Measurements from ENCODE around the gene CCL17. TPM values are rescaled to one million over a fixed set of nuclear protein-coding genes. Genes with fewer than 3 reads are reported as not detected.

CCL17 gene
- total RNA-seq, 1 donor from 2014 or later, result not detected

DNA sequence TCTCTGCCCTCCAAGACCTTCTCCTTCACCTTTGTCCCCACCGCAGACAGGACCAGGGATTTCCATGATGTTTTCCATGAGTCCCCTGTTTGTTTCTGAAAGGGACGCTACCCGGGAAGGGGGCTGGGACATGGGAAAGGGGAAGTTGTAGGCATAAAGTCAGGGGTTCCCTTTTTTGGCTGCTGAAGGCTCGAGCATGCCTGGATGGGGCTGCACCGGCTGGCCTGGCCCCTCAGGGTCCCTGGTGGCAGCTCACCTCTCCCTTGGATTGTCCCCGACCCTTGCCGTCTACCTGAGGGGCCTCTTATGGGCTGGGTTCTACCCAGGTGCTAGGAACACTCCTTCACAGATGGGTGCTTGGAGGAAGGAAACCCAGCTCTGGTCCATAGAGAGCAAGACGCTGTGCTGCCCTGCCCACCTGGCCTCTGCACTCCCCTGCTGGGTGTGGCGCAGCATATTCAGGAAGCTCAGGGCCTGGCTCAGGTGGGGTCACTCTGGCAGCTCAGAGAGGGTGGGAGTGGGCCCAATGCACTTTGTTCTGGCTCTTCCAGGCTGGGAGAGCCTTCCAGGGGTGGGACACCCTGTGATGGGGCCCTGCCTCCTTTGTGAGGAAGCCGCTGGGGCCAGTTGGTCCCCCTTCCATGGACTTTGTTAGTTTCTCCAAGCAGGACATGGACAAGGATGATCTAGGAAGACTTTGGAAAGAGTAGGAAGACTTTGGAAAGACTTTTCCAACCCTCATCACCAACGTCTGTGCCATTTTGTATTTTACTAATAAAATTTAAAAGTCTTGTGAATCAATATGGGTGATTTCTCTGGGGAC, 20.1 kb upstream of the CCL17 start:
- Mint-ChIP-seq H3K27ac (ENCODE audit: unreplicated experiment) (peak overlapping the region; percentile 52), H3K4me1 (ENCODE audit: low read depth) (peaks cover 52% of the 10 kb centered on the region), H3K36me3 (ENCODE audit: low read depth) (peaks cover 10% of the 10 kb centered on the region), H3K9me3 (ENCODE audit: low read depth) (no peaks in the 10 kb centered on the region), H3K27me3 (ENCODE audit: low read depth) (no peaks in the 10 kb centered on the region), H3K4me3 (ENCODE audit: unreplicated experiment) (no peak overlapping the region)
- DNase-seq (ENCODE audit: low spot score), result peak; percentile 49
- TF ChIP-seq, protein P1, sequence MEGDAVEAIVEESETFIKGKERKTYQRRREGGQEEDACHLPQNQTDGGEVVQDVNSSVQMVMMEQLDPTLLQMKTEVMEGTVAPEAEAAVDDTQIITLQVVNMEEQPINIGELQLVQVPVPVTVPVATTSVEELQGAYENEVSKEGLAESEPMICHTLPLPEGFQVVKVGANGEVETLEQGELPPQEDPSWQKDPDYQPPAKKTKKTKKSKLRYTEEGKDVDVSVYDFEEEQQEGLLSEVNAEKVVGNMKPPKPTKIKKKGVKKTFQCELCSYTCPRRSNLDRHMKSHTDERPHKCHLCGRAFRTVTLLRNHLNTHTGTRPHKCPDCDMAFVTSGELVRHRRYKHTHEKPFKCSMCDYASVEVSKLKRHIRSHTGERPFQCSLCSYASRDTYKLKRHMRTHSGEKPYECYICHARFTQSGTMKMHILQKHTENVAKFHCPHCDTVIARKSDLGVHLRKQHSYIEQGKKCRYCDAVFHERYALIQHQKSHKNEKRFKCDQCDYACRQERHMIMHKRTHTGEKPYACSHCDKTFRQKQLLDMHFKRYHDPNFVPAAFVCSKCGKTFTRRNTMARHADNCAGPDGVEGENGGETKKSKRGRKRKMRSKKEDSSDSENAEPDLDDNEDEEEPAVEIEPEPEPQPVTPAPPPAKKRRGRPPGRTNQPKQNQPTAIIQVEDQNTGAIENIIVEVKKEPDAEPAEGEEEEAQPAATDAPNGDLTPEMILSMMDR (IDR thresholded peaks at IDR 0.05), result no peak

DNA sequence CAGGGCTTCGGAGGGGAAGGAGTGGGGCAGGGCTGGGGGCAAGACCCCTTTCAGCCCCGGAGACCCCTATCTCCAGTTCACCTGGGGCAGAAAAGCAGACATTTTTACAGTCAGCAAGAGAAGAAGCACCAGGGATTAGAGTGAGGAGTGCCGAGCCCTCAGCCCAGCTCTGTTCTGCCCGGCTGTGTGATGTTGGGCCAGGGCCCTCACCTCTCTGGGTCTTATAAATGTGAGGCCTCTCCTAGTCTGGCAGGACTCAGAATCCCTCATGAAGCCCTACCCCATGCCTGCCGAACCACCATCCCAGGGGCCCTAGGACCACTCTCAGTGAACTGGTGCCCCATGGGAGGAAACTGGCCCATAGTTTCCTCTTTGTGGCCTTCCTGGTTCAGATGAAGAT, 19.5 kb upstream of the CCL17 start:
- Mint-ChIP-seq H3K27ac (ENCODE audit: unreplicated experiment) (no peak overlapping the region), H3K36me3 (ENCODE audit: low read depth) (peaks cover 9% of the 10 kb centered on the region), H3K27me3 (ENCODE audit: low read depth) (no peaks in the 10 kb centered on the region), H3K4me1 (ENCODE audit: low read depth) (peaks cover 52% of the 10 kb centered on the region), H3K4me3 (ENCODE audit: unreplicated experiment) (no peak overlapping the region), H3K9me3 (ENCODE audit: low read depth) (no peaks in the 10 kb centered on the region)
- TF ChIP-seq, protein P1 (IDR thresholded peaks at IDR 0.05), result no peak
- no peak for DNase-seq (ENCODE audit: low spot score)

DNA sequence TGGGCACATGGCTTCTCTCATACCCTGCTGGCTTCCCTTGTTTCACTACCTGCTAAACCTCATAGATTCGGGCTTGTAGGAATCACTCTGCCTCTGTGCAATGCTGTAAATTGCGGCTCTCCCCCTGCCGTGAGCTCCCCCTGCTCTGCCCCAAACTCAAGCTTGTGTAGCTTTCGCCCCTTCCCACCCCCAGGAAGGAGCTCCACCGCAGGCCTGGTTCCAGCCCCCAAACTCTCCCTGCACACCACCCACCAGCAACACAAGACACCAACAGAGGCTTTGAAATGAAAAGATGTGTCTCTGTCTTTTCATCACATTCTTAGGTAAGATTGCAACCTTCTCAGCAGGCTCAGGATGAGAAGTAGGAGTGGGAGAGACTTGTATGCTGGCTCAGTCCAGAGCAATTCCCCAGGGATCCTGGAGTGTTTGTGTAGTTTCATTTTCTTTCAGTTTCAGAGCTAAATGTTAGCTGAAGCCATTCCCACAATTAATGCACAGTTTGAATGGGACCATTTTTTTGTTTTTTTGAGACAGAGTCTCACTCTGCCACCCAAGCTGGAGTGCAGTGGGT, 18.1 kb upstream of the CCL17 start:
- Mint-ChIP-seq H3K4me3 (ENCODE audit: unreplicated experiment) (peak overlapping the region; percentile 2), H3K4me1 (ENCODE audit: low read depth) (peaks cover 52% of the 10 kb centered on the region), H3K36me3 (ENCODE audit: low read depth) (peaks cover 9% of the 10 kb centered on the region), H3K27ac (ENCODE audit: unreplicated experiment) (peak overlapping the region; percentile 86), H3K9me3 (ENCODE audit: low read depth) (no peaks in the 10 kb centered on the region), H3K27me3 (ENCODE audit: low read depth) (peaks cover 2% of the 10 kb centered on the region)
- DNase-seq (ENCODE audit: low spot score), result no peak
- TF ChIP-seq, protein P1 (IDR thresholded peaks at IDR 0.05), result no peak

DNA sequence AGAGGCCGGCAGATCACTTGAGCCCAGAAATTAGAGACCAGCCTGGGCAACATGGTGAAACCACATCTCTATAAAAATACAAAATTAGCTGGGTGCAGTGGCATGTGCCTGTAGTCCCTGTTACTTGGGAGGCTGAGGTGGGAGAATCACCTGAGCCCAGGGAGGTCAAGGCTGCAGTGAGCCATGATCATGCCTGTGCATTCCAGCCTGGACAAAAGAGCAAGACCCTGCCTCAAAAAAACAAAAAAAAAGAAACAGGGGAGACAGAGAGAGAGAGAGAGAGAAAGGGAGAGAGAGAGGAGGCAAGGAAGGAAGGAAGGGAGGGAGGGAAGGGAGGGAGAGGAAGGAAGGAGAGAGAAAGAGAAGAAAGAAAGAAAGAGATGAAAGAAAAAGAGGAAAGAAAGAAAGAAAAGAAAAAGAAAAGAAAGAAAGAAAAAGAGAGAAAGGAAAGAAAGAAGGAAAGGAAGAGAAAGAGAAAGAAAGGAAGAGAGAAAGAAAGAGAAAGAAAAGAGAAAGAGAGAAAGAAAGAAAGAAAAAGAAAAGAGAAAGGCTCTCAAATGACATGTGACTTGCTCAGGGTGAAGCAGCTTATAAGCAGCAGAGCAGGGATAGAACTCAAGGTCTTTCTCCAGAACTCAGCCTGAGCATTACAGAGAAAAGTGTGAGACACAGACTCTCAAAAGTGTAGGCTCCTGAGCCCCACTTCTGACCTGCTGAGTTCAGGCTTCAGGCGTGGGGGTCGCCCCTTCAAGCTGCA, 16.8 kb upstream of the CCL17 start:
- TF ChIP-seq, protein P1 (IDR thresholded peaks at IDR 0.05), result no peak
- H3K36me3 Mint-ChIP-seq (ENCODE audit: low read depth), result peaks cover 8% of the 10 kb centered on the region
- H3K27me3 Mint-ChIP-seq (ENCODE audit: low read depth), result peaks cover 5% of the 10 kb centered on the region

More for the DNA sequence above, 16.8 kb upstream of the CCL17 start:
- peak; percentile 27 for DNase-seq (ENCODE audit: low spot score)
- Mint-ChIP-seq H3K27ac (ENCODE audit: unreplicated experiment) (no peak overlapping the region), H3K9me3 (ENCODE audit: low read depth) (no peaks in the 10 kb centered on the region), H3K4me3 (ENCODE audit: unreplicated experiment) (no peak overlapping the region), H3K4me1 (ENCODE audit: low read depth) (peaks cover 52% of the 10 kb centered on the region)
